ENCODE measurements around the gene CCDC197. TPM values are rescaled to one million over a fixed set of nuclear protein-coding genes. Genes with fewer than 3 reads are reported as not detected.

CCDC197 gene
- total and polyA plus RNA-seq, 2 of the 4 experiments (the other 2 are of a cell fraction), result not detected

DNA sequence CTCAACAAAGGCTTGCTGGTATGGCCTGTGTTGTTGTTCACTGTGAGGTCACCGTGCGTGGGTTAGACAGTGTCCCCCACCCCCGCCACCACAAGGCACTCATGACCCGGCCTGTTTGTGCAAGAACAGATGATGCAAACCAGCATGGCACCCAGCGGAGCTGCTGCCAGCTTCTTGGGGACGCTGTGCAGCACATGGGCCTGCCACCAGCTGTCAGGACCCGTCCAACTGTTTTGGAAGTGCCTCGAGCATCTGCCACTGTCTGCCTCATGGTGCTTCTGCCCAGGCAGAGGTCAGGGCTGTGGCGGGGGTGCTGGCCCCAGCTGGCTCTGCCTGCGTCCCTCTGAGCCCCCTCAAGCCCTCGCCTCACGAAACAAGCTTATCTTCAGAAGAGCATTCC, 22.3 kb upstream of the CCDC197 start:
- BruUV-seq (replicated peaks), result no TSS peak
- Histone ChIP-seq H4K5ac (ENCODE audit: low read depth, low read length) (no peak overlapping the region), H3K9ac (ENCODE audit: low read depth, low read length) (no peak overlapping the region), H2AK5ac (ENCODE audit: low read depth, low read length) (no peak overlapping the region), H3K9me3 (ENCODE audit: control insufficient read depth, insufficient read depth, low read length) (peaks cover 2% of the 10 kb centered on the region; the same call in 1 of the 2 replicates), H2BK20ac (ENCODE audit: low read depth, low read length) (no peak overlapping the region), H4K20me1 (ENCODE audit: insufficient read depth, low read length) (no peaks in the 10 kb centered on the region), H2BK15ac (ENCODE audit: low read depth, low read length) (no peak overlapping the region), H3K56ac (ENCODE audit: extremely low read depth, insufficient read depth, low read length) (no peak overlapping the region), H2AFZ (replicated peaks; ENCODE audit: low read length, poor library complexity) (no peak overlapping the region), H4K8ac (ENCODE audit: low read depth in 2 of 2, low read length in 2 of 2) (no peak overlapping the region), H3K23ac (ENCODE audit: low read depth, low read length) (no peak overlapping the region), H3K18ac (ENCODE audit: low read depth, low read length) (no peak overlapping the region), H3K79me1 (ENCODE audit: low read depth in 1 of 2, low read length in 2 of 2) (no peaks in the 10 kb centered on the region), H2BK120ac (ENCODE audit: low read depth, low read length) (no peak overlapping the region), H3K36me3 (ENCODE audit: control insufficient read depth, insufficient read depth, low read length) (no peaks in the 10 kb centered on the region), H3K27ac (ENCODE audit: insufficient read depth, low read length) (no peak overlapping the region), H3K4me1 (ENCODE audit: control insufficient read depth, insufficient read depth, low read length) (peaks cover 7% of the 10 kb centered on the region), H2BK5ac (ENCODE audit: low read depth, low read length, poor library complexity, severe bottlenecking) (no peak overlapping the region), H3K4me3 (ENCODE audit: insufficient read depth, low read depth, low read length) (no peak overlapping the region), H2AK9ac (replicated peaks; ENCODE audit: low read depth, low read length, poor library complexity) (no peak overlapping the region), H3K4ac (ENCODE audit: low read depth, low read length) (no peak overlapping the region; the same call in 1 of the 2 replicates), H3K27me3 (ENCODE audit: control insufficient read depth, insufficient read depth, low read length) (peaks cover 2% of the 10 kb centered on the region; the same call in 1 of the 2 replicates), H4K91ac (ENCODE audit: insufficient read depth, low read depth, low read length) (no peak overlapping the region), H3K4me2 (ENCODE audit: low read depth, low read length) (no peak overlapping the region), H3K14ac (replicated peaks; ENCODE audit: low read depth, low read length) (no peak overlapping the region), H3K9me1 (ENCODE audit: insufficient read depth, low read length) (peaks cover 7% of the 10 kb centered on the region; the same call in 1 of the 2 replicates)
- no peak for ATAC-seq (ENCODE audit: low read depth)
- no peak for TF ChIP-seq RAD21 (IDR thresholded peaks at IDR 0.05; ENCODE audit: low read length)
- no peak for TF ChIP-seq BHLHE40 (IDR thresholded peaks at IDR 0.05; ENCODE audit: low read depth, low read length)
- TF ChIP-seq, protein P1, sequence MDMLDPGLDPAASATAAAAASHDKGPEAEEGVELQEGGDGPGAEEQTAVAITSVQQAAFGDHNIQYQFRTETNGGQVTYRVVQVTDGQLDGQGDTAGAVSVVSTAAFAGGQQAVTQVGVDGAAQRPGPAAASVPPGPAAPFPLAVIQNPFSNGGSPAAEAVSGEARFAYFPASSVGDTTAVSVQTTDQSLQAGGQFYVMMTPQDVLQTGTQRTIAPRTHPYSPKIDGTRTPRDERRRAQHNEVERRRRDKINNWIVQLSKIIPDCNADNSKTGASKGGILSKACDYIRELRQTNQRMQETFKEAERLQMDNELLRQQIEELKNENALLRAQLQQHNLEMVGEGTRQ (IDR thresholded peaks at IDR 0.05; ENCODE audit: low read depth, low read length), result no peak
- TF ChIP-seq SMC3 (IDR thresholded peaks at IDR 0.05; ENCODE audit: low read depth, low read length), result no peak
- no peak for TF ChIP-seq RCOR1 (IDR thresholded peaks at IDR 0.05; ENCODE audit: insufficient replicate concordance, low read length)
- TF ChIP-seq MAFK (IDR thresholded peaks at IDR 0.05; ENCODE audit: low read depth, low read length), result no peak
- no peak for TF ChIP-seq MAZ (IDR thresholded peaks at IDR 0.05; ENCODE audit: borderline replicate concordance, low read depth, low read length)
- TF ChIP-seq CHD1 (IDR thresholded peaks at IDR 0.05; ENCODE audit: low read depth, low read length), result no peak
- TF ChIP-seq POLR2A (IDR thresholded peaks at IDR 0.05; ENCODE audit: low read depth, low read length), result no peak
- no peak for TF ChIP-seq CEBPB (IDR thresholded peaks at IDR 0.05; ENCODE audit: low read depth, low read length)
- TF ChIP-seq MXI1 (IDR thresholded peaks at IDR 0.05; ENCODE audit: borderline replicate concordance, low read depth, low read length), result no peak
- TF ChIP-seq, protein P2, sequence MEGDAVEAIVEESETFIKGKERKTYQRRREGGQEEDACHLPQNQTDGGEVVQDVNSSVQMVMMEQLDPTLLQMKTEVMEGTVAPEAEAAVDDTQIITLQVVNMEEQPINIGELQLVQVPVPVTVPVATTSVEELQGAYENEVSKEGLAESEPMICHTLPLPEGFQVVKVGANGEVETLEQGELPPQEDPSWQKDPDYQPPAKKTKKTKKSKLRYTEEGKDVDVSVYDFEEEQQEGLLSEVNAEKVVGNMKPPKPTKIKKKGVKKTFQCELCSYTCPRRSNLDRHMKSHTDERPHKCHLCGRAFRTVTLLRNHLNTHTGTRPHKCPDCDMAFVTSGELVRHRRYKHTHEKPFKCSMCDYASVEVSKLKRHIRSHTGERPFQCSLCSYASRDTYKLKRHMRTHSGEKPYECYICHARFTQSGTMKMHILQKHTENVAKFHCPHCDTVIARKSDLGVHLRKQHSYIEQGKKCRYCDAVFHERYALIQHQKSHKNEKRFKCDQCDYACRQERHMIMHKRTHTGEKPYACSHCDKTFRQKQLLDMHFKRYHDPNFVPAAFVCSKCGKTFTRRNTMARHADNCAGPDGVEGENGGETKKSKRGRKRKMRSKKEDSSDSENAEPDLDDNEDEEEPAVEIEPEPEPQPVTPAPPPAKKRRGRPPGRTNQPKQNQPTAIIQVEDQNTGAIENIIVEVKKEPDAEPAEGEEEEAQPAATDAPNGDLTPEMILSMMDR (conservative IDR thresholded peaks at IDR 0.05; ENCODE audit: low read depth, low read length), result no peak
- TF ChIP-seq, protein P3, sequence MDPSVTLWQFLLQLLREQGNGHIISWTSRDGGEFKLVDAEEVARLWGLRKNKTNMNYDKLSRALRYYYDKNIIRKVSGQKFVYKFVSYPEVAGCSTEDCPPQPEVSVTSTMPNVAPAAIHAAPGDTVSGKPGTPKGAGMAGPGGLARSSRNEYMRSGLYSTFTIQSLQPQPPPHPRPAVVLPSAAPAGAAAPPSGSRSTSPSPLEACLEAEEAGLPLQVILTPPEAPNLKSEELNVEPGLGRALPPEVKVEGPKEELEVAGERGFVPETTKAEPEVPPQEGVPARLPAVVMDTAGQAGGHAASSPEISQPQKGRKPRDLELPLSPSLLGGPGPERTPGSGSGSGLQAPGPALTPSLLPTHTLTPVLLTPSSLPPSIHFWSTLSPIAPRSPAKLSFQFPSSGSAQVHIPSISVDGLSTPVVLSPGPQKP (IDR thresholded peaks at IDR 0.05; ENCODE audit: borderline replicate concordance, low read depth, low read length), result no peak
- no peak for TF ChIP-seq RFX5 (IDR thresholded peaks at IDR 0.05; ENCODE audit: low read depth, low read length)
- no peak for TF ChIP-seq FOS (IDR thresholded peaks at IDR 0.05; ENCODE audit: low read depth, low read length)
- TF ChIP-seq NFE2L2 (IDR thresholded peaks at IDR 0.05; ENCODE audit: low read depth, low read length), result no peak
- ChIA-PET CTCF (interaction anchor here (0.9 kb wide), 1 partner anchor 35 kb away, joined by 3 read pairs; no protein-coding TSS in a partner anchor), POLR2A (ENCODE audit: unreplicated experiment) (no interaction called here)
- in situ Hi-C loops (cut with MboI; ENCODE audit: low sequenced_read_pairs) (no loop called here), intact Hi-C loops (cut with micrococcal nuclease) (no loop called here), dilution Hi-C loops (cut with HindIII; ENCODE audit: low sequenced_read_pairs, unreplicated experiment) (no loop called here)
- 86% methylated on average over 7 of the region's 12 CpGs; no CpG with 5 or more reads in 1 of the 2 experiments for WGBS, 2 experiments (ENCODE audit: extremely low coverage in 2 of 2, insufficient read length in 1 of 2)
- no peak for DNase-seq

All from IMR-90 (cell line).